Measurements from ENCODE around the gene SGIP1. TPM values are rescaled to one million over a fixed set of nuclear protein-coding genes. Genes with fewer than 3 reads are reported as not detected.

SGIP1 gene
- total and polyA plus RNA-seq, 2 donors (not counting 3 experiments of a cell fraction or from before 2014, with no cell fraction given) = 30.9 to 68.9 TPM

DNA sequence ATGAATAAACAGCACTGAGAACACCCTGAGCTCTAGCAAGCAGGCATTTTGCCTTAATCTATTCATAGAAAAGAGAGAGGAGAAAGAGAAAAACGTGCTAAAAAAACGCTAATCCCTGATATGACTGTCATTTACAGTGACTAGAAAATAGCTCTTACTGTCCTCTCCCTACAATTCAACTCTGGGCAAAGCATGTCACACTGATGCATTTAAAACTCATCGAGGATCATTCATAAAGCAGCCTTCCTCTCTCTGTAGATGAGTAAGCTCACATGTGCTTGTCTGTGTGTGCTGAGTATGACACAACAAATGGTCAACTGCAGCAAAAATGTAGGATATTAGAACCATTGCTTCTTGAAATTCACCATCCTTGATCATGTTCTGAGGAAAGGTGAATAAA, 109.0 kb downstream of the SGIP1 start:
- H3K27ac ChIP-seq (ENCODE audit: insufficient read depth, low read depth, low read length) = no peak overlapping the region
- no peaks in the 10 kb centered on the region for H3K9me3 ChIP-seq (replicated peaks; ENCODE audit: control insufficient read depth, insufficient read depth, low read length)
- no TSS peak for BruUV-seq (replicated peaks)
- H3K9ac ChIP-seq (replicated peaks; ENCODE audit: extremely low read depth, insufficient read depth, low read length) = no peak overlapping the region
- no peak overlapping the region for H3K4me3 ChIP-seq (replicated peaks in 1 of 3; ENCODE audit: insufficient read depth in 1 of 3, low read depth in 1 of 3, low read length in 3 of 3)
- dilution Hi-C loops (cut with MboI; ENCODE audit: extremely low pct_ligation_motif_present, low sequenced_read_pairs) (no loop called here), intact Hi-C loops (cut with micrococcal nuclease) (no loop called here)
- ChIA-PET POLR2A (no interaction called here), CTCF (interaction anchor here (1.1 to 1.7 kb wide), 2 partner anchors 14 to 90 kb away, joined by 3 to 4 read pairs; no protein-coding TSS in a partner anchor)
- no peaks in the 10 kb centered on the region for H3K79me2 ChIP-seq (ENCODE audit: control insufficient read depth, insufficient read depth, low read length)
- no peak for TF ChIP-seq GATA2 (IDR thresholded peaks at IDR 0.05; ENCODE audit: insufficient read depth, insufficient read length, low read depth, low read length)
- TF ChIP-seq, protein P1, sequence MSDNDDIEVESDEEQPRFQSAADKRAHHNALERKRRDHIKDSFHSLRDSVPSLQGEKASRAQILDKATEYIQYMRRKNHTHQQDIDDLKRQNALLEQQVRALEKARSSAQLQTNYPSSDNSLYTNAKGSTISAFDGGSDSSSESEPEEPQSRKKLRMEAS (IDR thresholded peaks at IDR 0.05; ENCODE audit: insufficient read depth, insufficient read length) = no peak
- TF ChIP-seq MYC (IDR thresholded peaks at IDR 0.05; ENCODE audit: low read depth, low read length) = no peak
- no peak for TF ChIP-seq JUN (IDR thresholded peaks at IDR 0.05; ENCODE audit: borderline replicate concordance, insufficient read depth, insufficient read length, low read depth)
- TF ChIP-seq FOS (IDR thresholded peaks at IDR 0.05; ENCODE audit: borderline replicate concordance, insufficient read depth, low read length) = no peak
- TF ChIP-seq EZH2 (IDR thresholded peaks at IDR 0.05; ENCODE audit: borderline replicate concordance, low read depth, low read length, severe bottlenecking) = no peak
- TF ChIP-seq POLR2AphosphoS5 (IDR thresholded peaks at IDR 0.05; ENCODE audit: insufficient read depth, low read depth, low read length) = no peak
- H3K4me2 ChIP-seq (ENCODE audit: insufficient read depth, low read length) = no peak overlapping the region
- no peaks in the 10 kb centered on the region for H3K9me1 ChIP-seq (replicated peaks; ENCODE audit: control insufficient read depth, extremely low read depth, insufficient read depth, low read length)
- peaks cover 0 to 2% of the 10 kb centered on the region in 2 experiments for H3K36me3 ChIP-seq (ENCODE audit: control insufficient read depth in 2 of 2, extremely low read depth in 1 of 2, insufficient read depth in 2 of 2, low read length in 2 of 2)
- H4K20me1 ChIP-seq (replicated peaks; ENCODE audit: control insufficient read depth, extremely low read depth, insufficient read depth, low read length) = no peaks in the 10 kb centered on the region
- no peaks in the 10 kb centered on the region for H3K27me3 ChIP-seq (ENCODE audit: control insufficient read depth in 2 of 2, insufficient read depth in 2 of 2, low read length in 2 of 2)
- DNase-seq (ENCODE audit: low read depth, low spot score) = no peak
- H2AFZ ChIP-seq (ENCODE audit: low read depth, low read length) = no peak overlapping the region
- H3K4me1 ChIP-seq (ENCODE audit: control insufficient read depth, extremely low read depth, insufficient read depth, low read length) = no peaks in the 10 kb centered on the region
- FAIRE-seq = no peak

DNA sequence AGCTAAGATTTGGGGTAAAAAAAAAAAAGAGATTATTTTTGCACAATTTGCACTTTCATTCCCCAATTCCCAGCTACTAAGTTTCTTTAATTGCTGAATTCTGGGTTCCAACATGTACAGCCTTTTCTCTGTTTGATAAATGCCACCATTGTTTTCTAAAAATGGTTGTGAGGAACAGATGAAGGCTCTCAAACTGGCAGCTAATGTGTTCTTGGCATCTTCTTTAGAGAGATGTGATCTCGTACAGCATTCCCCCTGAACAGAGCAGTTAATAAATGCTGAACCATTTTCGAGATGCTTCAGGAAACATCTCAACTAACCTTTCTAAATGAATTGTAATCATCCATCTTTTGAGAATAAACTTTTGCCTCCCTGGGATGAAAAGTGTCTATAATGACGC, 110.4 kb downstream of the SGIP1 start:
- no peak overlapping the region for H3K27ac ChIP-seq (ENCODE audit: insufficient read depth, low read depth, low read length)
- H3K9me1 ChIP-seq (replicated peaks; ENCODE audit: control insufficient read depth, extremely low read depth, insufficient read depth, low read length) = no peaks in the 10 kb centered on the region
- no peak overlapping the region for H3K9ac ChIP-seq (replicated peaks; ENCODE audit: extremely low read depth, insufficient read depth, low read length)
- no peaks in the 10 kb centered on the region for H3K79me2 ChIP-seq (ENCODE audit: control insufficient read depth, insufficient read depth, low read length)
- H3K27me3 ChIP-seq (ENCODE audit: control insufficient read depth in 2 of 2, insufficient read depth in 2 of 2, low read length in 2 of 2) = no peaks in the 10 kb centered on the region
- H3K9me3 ChIP-seq (replicated peaks; ENCODE audit: control insufficient read depth, insufficient read depth, low read length) = no peaks in the 10 kb centered on the region
- POLR2A ChIA-PET = no interaction called here
- no TSS peak for BruUV-seq (replicated peaks)
- TF ChIP-seq MYC (IDR thresholded peaks at IDR 0.05; ENCODE audit: low read depth, low read length) (no peak), JUN (IDR thresholded peaks at IDR 0.05; ENCODE audit: borderline replicate concordance, insufficient read depth, insufficient read length, low read depth) (no peak), POLR2AphosphoS5 (IDR thresholded peaks at IDR 0.05; ENCODE audit: insufficient read depth, low read depth, low read length) (no peak), EZH2 (IDR thresholded peaks at IDR 0.05; ENCODE audit: borderline replicate concordance, low read depth, low read length, severe bottlenecking) (no peak), FOS (IDR thresholded peaks at IDR 0.05; ENCODE audit: borderline replicate concordance, insufficient read depth, low read length) (no peak), POLR2A (IDR thresholded peaks at IDR 0.05; ENCODE audit: low read depth, low read length) (no peak), GATA2 (IDR thresholded peaks at IDR 0.05; ENCODE audit: insufficient read depth, insufficient read length, low read depth, low read length) (no peak)
- TF ChIP-seq, protein P1 (IDR thresholded peaks at IDR 0.05; ENCODE audit: insufficient read depth, insufficient read length) = no peak
- TF ChIP-seq, protein P2, sequence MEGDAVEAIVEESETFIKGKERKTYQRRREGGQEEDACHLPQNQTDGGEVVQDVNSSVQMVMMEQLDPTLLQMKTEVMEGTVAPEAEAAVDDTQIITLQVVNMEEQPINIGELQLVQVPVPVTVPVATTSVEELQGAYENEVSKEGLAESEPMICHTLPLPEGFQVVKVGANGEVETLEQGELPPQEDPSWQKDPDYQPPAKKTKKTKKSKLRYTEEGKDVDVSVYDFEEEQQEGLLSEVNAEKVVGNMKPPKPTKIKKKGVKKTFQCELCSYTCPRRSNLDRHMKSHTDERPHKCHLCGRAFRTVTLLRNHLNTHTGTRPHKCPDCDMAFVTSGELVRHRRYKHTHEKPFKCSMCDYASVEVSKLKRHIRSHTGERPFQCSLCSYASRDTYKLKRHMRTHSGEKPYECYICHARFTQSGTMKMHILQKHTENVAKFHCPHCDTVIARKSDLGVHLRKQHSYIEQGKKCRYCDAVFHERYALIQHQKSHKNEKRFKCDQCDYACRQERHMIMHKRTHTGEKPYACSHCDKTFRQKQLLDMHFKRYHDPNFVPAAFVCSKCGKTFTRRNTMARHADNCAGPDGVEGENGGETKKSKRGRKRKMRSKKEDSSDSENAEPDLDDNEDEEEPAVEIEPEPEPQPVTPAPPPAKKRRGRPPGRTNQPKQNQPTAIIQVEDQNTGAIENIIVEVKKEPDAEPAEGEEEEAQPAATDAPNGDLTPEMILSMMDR (IDR thresholded peaks at IDR 0.05; ENCODE audit: extremely low read depth in 1 of 2, insufficient read depth in 1 of 2, low read depth in 1 of 2, low read length in 2 of 2) = no peak
- intact Hi-C loops (cut with micrococcal nuclease) (no loop called here), dilution Hi-C loops (cut with MboI; ENCODE audit: extremely low pct_ligation_motif_present, low sequenced_read_pairs) (no loop called here)
- DNase-seq (ENCODE audit: low read depth, low spot score) (no peak), FAIRE-seq (no peak)
- CTCF ChIA-PET = interaction anchor here (1.7 kb wide), 1 partner anchor 16 kb away, joined by 4 read pairs; no protein-coding TSS in a partner anchor
- H3K4me2 ChIP-seq (ENCODE audit: insufficient read depth, low read length) = no peak overlapping the region
- no peak overlapping the region for H2AFZ ChIP-seq (ENCODE audit: low read depth, low read length)
- H4K20me1 ChIP-seq (replicated peaks; ENCODE audit: control insufficient read depth, extremely low read depth, insufficient read depth, low read length) = no peaks in the 10 kb centered on the region
- H3K4me3 ChIP-seq (replicated peaks in 1 of 3; ENCODE audit: insufficient read depth in 1 of 3, low read depth in 1 of 3, low read length in 3 of 3) = no peak overlapping the region
- no peaks in the 10 kb centered on the region for H3K4me1 ChIP-seq (ENCODE audit: control insufficient read depth, extremely low read depth, insufficient read depth, low read length)
- peaks cover 0 to 2% of the 10 kb centered on the region in 2 experiments for H3K36me3 ChIP-seq (ENCODE audit: control insufficient read depth in 2 of 2, extremely low read depth in 1 of 2, insufficient read depth in 2 of 2, low read length in 2 of 2)
